Ascending aorta (tissue), 2 donors: Measurements from ENCODE around the gene ANKRD24. TPM values are rescaled to one million over a fixed set of nuclear protein-coding genes. Genes with fewer than 3 reads are reported as not detected.
"Not testable (repeated sequence)": the region's sequence is repeated elsewhere in the genome, so short reads cannot be mapped to it uniquely, and the experiment has no call there.

Source experiments
- DNase-seq, 2 donors: peaks; one replicate each; pipeline ENCODE4 v3.0.0-alpha.2; 2019; ENCODE audit warnings: low spot score in 2 of 2
- H3K27ac ChIP-seq, 2 donors: fragments of 200-600 bp; sonication (generic); one replicate each; pipeline ENCODE4 v1.5.1; 2016 to 2017; ENCODE audit warnings: mild to moderate bottlenecking in 1 of 2
- H3K27me3 ChIP-seq: fragments of 200-600 bp; sonication (generic); one replicate; pipeline ENCODE4 v1.5.1; 2017
- H3K36me3 ChIP-seq, 2 donors: fragments of 200-600 bp; sonication (generic); one replicate each; pipeline ENCODE4 v1.5.1; 2016
- H3K4me1 ChIP-seq, 2 donors: fragments of 200-600 bp; sonication (generic); one replicate each; pipeline ENCODE4 v1.5.1; 2016 to 2017; ENCODE audit warnings: mild to moderate bottlenecking in 1 of 2
- H3K4me3 ChIP-seq, 2 donors: fragments of 200-600 bp; sonication (generic); one replicate each; pipeline ENCODE4 v1.5.1; 2016 to 2017; ENCODE audit warnings: mild to moderate bottlenecking in 1 of 2
- H3K9me3 ChIP-seq, 2 donors: fragments of 200-600 bp; sonication (generic); one replicate each; pipeline ENCODE4 v1.5.1; 2016
- intact Hi-C: fragments of 100-400 bp; cut with DNase I; formaldehyde crosslinking; loops from one replicate; pipeline ENCODE4 v1.15.1; 2023
- total RNA-seq: library from RNA; depleted of rRNA; stranded (reverse); fragments of >200 nt; gene quantifications from one replicate; pipeline ENCODE4 v1.1.0, GENCODE V29; 2016
- TF ChIP-seq, protein P1 (sequence below), 3 experiments: fragments of 200-600 bp in 2 of 3; fragments of 450-650 bp in 1 of 3; sonication (generic) in 2 of 3; IDR thresholded peaks; one replicate each; pipeline ENCODE4 v1.5.1; 2016 to 2019; ENCODE audit warnings: antibody characterized with exemption in 3 of 3, mild to moderate bottlenecking in 1 of 3, moderate library complexity in 1 of 3

Gene ANKRD24
- not detected for total RNA-seq

GRCh38 chr19:4182084-4182810 is at the start of gene ANKRD24, which contains the start of gene SIRT6:
Gene ANKRD24, plus strand, starts transcription at chr19:4182689. Its CDS starts 3,737 bp downstream, at chr19:4186426.
Gene SIRT6, minus strand, starts transcription at chr19:4182563. Its CDS starts 24 bp downstream, at chr19:4182539.
- TF ChIP-seq, protein P1, sequence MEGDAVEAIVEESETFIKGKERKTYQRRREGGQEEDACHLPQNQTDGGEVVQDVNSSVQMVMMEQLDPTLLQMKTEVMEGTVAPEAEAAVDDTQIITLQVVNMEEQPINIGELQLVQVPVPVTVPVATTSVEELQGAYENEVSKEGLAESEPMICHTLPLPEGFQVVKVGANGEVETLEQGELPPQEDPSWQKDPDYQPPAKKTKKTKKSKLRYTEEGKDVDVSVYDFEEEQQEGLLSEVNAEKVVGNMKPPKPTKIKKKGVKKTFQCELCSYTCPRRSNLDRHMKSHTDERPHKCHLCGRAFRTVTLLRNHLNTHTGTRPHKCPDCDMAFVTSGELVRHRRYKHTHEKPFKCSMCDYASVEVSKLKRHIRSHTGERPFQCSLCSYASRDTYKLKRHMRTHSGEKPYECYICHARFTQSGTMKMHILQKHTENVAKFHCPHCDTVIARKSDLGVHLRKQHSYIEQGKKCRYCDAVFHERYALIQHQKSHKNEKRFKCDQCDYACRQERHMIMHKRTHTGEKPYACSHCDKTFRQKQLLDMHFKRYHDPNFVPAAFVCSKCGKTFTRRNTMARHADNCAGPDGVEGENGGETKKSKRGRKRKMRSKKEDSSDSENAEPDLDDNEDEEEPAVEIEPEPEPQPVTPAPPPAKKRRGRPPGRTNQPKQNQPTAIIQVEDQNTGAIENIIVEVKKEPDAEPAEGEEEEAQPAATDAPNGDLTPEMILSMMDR (IDR thresholded peaks at IDR 0.05): no peak
- H3K27ac ChIP-seq: peak within 1 kb of the TSS; percentile 65 to 74
- no peaks in the 10 kb centered on the region for H3K9me3 ChIP-seq
- DNase-seq: peak; percentile 78 to 97
- H3K36me3 ChIP-seq: peaks cover 11 to 31% of the 10 kb centered on the region in 2 donors
- no peaks in the 10 kb centered on the region for H3K27me3 ChIP-seq
- H3K4me1 ChIP-seq: peaks cover 12 to 14% of the 10 kb centered on the region in 2 donors
- H3K4me3 ChIP-seq: peak within 1 kb of the TSS; percentile 75 to 96
- intact Hi-C loops: loop anchor here (2.0 to 5.0 kb wide), 5 partner anchors 65 to 420 kb away; partner anchors contain the start of genes APBA3, CHAF1A, EEF2 and MRPL54

DNA sequence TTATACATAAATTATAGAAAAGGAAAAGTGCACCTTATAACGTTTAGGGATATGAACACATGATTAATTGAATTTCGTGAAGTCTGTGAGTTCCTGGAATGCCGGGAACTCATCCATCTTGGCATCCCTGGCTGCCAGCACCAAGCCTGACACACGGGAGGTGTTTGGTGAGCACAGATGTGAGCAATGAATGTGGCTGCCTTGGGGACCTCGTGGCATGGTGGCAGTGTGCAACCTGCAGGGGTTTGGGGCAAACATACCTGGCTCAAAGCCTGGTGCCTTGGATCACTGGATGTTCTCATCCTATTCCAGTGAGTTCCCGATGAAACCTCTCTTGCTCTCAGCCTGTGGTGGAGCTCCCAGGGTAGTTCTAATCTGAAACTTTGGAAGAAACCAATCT is 48.1 kb upstream of the ANKRD24 start:
- intact Hi-C loops: no loop called here
- no peaks in the 10 kb centered on the region for H3K4me1 ChIP-seq

DNA sequence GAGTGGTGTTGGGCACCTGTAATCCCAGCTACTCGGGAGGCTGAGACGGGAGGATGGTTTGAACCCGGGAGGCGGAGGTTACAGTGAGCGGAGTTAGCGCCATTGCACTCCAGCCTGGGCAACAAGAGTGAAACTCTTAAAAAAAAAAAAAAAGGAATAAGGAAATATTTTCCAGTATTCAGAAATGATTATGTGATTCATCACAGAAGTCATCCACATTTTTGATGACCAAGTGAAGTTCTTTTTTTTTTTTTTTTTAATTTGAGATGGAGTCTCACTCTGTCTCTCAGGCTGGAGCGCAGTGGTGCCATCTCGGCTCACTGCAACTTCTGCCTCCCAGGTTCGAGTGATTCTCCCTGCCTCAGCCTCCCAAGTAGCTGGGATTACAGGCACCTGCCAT is 47.1 kb upstream of the ANKRD24 start:
- H3K4me3 ChIP-seq, H3K27me3 ChIP-seq, H3K27ac ChIP-seq, DNase-seq, intact Hi-C loops, H3K36me3 ChIP-seq, H3K4me1 ChIP-seq, H3K9me3 ChIP-seq: not testable (repeated sequence)

More for the DNA sequence above, 48.1 kb upstream of the ANKRD24 start:
- H3K4me3 ChIP-seq: no peak overlapping the region
- no peaks in the 10 kb centered on the region for H3K9me3 ChIP-seq
- TF ChIP-seq, protein P1 (IDR thresholded peaks at IDR 0.05): no peak
- no peaks in the 10 kb centered on the region for H3K27me3 ChIP-seq
- no peak for DNase-seq
- no peak overlapping the region for H3K27ac ChIP-seq
- H3K36me3 ChIP-seq: no peaks in the 10 kb centered on the region

GRCh38 chr19:4136680-4137088 is 45.8 kb upstream of the ANKRD24 start:
- no peak overlapping the region for H3K27ac ChIP-seq
- no peaks in the 10 kb centered on the region for H3K36me3 ChIP-seq
- no peaks in the 10 kb centered on the region for H3K9me3 ChIP-seq
- no peaks in the 10 kb centered on the region for H3K4me1 ChIP-seq
- intact Hi-C loops: no loop called here
- TF ChIP-seq, protein P1 (IDR thresholded peaks at IDR 0.05): no peak
- DNase-seq: no peak
- no peak overlapping the region for H3K4me3 ChIP-seq
- H3K27me3 ChIP-seq: no peaks in the 10 kb centered on the region

GRCh38 chr19:4138445-4138844 is 44.0 kb upstream of the ANKRD24 start:
- Histone ChIP-seq H3K27me3 (no peaks in the 10 kb centered on the region), H3K4me3 (no peak overlapping the region), H3K27ac (no peak overlapping the region), H3K9me3 (no peaks in the 10 kb centered on the region), H3K4me1 (no peaks in the 10 kb centered on the region), H3K36me3 (no peaks in the 10 kb centered on the region)
- intact Hi-C loops: no loop called here
- DNase-seq: no peak
- TF ChIP-seq, protein P1 (IDR thresholded peaks at IDR 0.05): no peak

DNA sequence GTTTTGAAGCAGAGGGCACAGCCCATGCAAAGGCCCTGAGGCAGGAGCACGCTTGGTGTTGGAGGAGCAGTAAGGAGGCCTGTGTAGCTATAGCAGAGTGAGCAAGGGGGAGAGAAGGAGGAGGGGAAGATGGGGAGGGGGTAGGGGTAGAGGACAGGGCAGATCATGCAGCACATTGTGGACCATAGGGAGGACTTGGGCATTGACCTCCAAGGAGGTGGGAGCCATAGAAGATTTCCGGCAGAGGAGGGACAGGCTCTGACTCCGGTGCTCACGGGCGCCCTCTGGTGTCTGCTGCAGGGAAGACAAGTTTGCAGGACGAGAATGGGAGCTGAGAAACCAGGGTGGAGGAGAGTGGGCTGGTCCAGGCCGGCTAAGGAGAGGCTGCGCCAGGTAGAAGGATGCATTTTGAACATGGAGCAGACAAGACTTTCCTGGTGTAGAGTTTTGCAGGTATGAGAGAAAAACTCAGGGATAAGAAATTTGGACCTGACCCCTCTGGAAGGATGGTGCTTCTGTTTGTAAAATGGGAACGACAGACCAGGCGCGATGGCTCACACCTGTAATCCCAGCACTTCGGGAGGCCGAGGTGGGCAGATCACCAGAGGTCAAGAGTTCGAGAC is 42.8 kb upstream of the ANKRD24 start:
- H3K36me3 ChIP-seq: no peaks in the 10 kb centered on the region
- H3K27ac ChIP-seq: no peak overlapping the region
- peak; percentile 15 to 82 for DNase-seq
- H3K27me3 ChIP-seq: no peaks in the 10 kb centered on the region
- no peaks in the 10 kb centered on the region for H3K4me1 ChIP-seq
- intact Hi-C loops: loop anchor here (10.0 kb wide), 1 partner anchor 65 kb away; no protein-coding TSS in a partner anchor
- no peaks in the 10 kb centered on the region for H3K9me3 ChIP-seq
- TF ChIP-seq, protein P1 (IDR thresholded peaks at IDR 0.05): peak; percentile 55 to 66 (median 65)
- H3K4me3 ChIP-seq: no peak overlapping the region
